ENCODE measurements around the gene HOTAIR. TPM values are rescaled to one million over a fixed set of nuclear protein-coding genes. Genes with fewer than 3 reads are reported as not detected.

HOTAIR gene
- total RNA-seq, 1 donor from 2014 or later, result not detected

DNA sequence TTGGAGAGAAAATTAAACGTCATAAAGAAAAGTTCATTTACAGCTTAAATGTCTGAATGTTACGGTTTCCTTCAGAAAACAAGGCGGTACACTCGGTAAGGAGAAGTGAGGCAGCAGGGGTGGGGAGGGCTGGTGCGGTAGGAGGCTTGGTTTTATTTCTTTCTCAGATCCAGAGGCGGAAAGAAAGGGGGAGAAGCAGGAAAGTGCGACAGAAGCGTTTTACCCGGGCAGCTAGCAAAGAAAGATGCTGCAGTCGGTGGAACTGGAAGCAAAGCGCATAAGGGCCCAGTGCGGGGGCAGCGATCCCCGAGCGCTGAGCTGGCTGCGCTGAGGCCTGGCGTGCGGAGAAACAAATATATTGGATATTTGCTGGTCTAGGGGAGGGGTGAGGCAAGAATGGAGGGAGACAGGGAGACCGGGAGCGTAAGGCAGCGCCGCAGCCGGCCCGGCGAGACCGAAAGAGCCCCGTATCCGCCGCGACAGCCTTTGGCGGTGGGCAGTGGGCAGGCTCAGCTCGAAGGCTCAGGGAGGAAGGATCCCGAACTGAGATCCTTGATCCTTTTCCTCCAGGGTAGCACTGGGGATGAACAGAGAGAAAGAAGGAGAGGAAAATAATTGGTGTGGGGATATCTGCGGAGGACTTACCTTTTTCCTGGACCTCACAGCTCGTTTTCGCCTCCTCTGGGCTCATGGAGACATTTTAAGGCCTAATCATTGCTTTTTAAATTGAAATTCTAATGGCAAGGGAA, 8.2 kb downstream of the HOTAIR start:
- Histone ChIP-seq H3K4me2 (ENCODE audit: low read length) (no peak overlapping the region), H2AFZ (ENCODE audit: low read depth, low read length) (no peak overlapping the region), H4K20me1 (ENCODE audit: insufficient read depth, low read length) (no peaks in the 10 kb centered on the region), H3K36me3 (ENCODE audit: insufficient read depth, low read length) (no peaks in the 10 kb centered on the region), H3K4me1 (ENCODE audit: insufficient read depth, low read length) (no peaks in the 10 kb centered on the region), H3K4me3 (ENCODE audit: insufficient read depth, low read depth, low read length) (no peak overlapping the region), H3K9ac (ENCODE audit: low read length) (no peak overlapping the region), H3K27me3 (ENCODE audit: insufficient read depth, low read length) (peaks cover 99% of the 10 kb centered on the region), H3K9me3 (ENCODE audit: insufficient read depth, low read depth, low read length) (no peaks in the 10 kb centered on the region), H3K27ac (ENCODE audit: low read depth, low read length) (no peak overlapping the region), H3K79me2 (ENCODE audit: insufficient read depth, low read length) (no peaks in the 10 kb centered on the region)
- FAIRE-seq, result no peak
- H3K9me3 Mint-ChIP-seq (ENCODE audit: unreplicated experiment), result peaks cover 29% of the 10 kb centered on the region
- H3K27ac Mint-ChIP-seq (ENCODE audit: unreplicated experiment), result peak overlapping the region; percentile 66
- no peaks in the 10 kb centered on the region for H3K36me3 Mint-ChIP-seq (ENCODE audit: low read depth, unreplicated experiment)
- no peaks in the 10 kb centered on the region for H3K4me1 Mint-ChIP-seq (ENCODE audit: low read depth, unreplicated experiment)
- no peak overlapping the region for H3K4me3 Mint-ChIP-seq (ENCODE audit: unreplicated experiment)
- H3K27me3 Mint-ChIP-seq (ENCODE audit: low read depth, unreplicated experiment), result peaks cover 98% of the 10 kb centered on the region
- TF ChIP-seq EZH2 (IDR thresholded peaks at IDR 0.05; ENCODE audit: insufficient read depth, low read length), result peak; percentile 90
- TF ChIP-seq, protein P1, sequence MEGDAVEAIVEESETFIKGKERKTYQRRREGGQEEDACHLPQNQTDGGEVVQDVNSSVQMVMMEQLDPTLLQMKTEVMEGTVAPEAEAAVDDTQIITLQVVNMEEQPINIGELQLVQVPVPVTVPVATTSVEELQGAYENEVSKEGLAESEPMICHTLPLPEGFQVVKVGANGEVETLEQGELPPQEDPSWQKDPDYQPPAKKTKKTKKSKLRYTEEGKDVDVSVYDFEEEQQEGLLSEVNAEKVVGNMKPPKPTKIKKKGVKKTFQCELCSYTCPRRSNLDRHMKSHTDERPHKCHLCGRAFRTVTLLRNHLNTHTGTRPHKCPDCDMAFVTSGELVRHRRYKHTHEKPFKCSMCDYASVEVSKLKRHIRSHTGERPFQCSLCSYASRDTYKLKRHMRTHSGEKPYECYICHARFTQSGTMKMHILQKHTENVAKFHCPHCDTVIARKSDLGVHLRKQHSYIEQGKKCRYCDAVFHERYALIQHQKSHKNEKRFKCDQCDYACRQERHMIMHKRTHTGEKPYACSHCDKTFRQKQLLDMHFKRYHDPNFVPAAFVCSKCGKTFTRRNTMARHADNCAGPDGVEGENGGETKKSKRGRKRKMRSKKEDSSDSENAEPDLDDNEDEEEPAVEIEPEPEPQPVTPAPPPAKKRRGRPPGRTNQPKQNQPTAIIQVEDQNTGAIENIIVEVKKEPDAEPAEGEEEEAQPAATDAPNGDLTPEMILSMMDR (IDR thresholded peaks at IDR 0.05; ENCODE audit: insufficient read depth, low read depth, low read length), result no peak
- no peak for DNase-seq (ENCODE audit: low read depth)

DNA sequence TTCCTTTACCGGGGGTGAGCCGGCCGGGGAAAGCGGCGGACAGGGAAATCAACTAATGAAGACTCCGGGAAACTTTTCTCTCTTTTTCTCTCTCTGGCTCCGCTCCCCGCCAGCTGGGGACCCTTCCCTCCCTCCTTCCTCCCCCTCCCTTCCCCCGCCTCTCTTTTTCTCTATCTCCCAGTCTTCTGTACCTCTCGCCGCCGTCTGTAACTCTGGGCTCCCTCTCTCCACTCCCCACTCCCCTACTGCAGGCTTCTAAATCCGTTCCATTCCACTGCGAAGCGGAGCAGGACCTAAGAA, 8.7 kb downstream of the HOTAIR start:
- DNase-seq (ENCODE audit: low read depth), result no peak

More for the DNA sequence above, 8.7 kb downstream of the HOTAIR start:
- H3K36me3 Mint-ChIP-seq (ENCODE audit: low read depth, unreplicated experiment), result no peaks in the 10 kb centered on the region
- H3K27ac ChIP-seq (ENCODE audit: low read depth, low read length), result no peak overlapping the region
- H3K4me3 ChIP-seq (ENCODE audit: insufficient read depth, low read depth, low read length), result no peak overlapping the region
- H3K27me3 Mint-ChIP-seq (ENCODE audit: low read depth, unreplicated experiment), result peaks cover 94% of the 10 kb centered on the region
- no peak for TF ChIP-seq EZH2 (IDR thresholded peaks at IDR 0.05; ENCODE audit: insufficient read depth, low read length)
- TF ChIP-seq, protein P1 (IDR thresholded peaks at IDR 0.05; ENCODE audit: insufficient read depth, low read depth, low read length), result no peak
- H4K20me1 ChIP-seq (ENCODE audit: insufficient read depth, low read length), result no peaks in the 10 kb centered on the region
- no peak overlapping the region for H3K4me2 ChIP-seq (ENCODE audit: low read length)
- no peaks in the 10 kb centered on the region for H3K79me2 ChIP-seq (ENCODE audit: insufficient read depth, low read length)
- H3K9ac ChIP-seq (ENCODE audit: low read length), result no peak overlapping the region
- H2AFZ ChIP-seq (ENCODE audit: low read depth, low read length), result no peak overlapping the region
- H3K36me3 ChIP-seq (ENCODE audit: insufficient read depth, low read length), result no peaks in the 10 kb centered on the region
- no peak overlapping the region for H3K27ac Mint-ChIP-seq (ENCODE audit: unreplicated experiment)
- no peak for FAIRE-seq
- no peak overlapping the region for H3K4me3 Mint-ChIP-seq (ENCODE audit: unreplicated experiment)
- no peaks in the 10 kb centered on the region for H3K4me1 Mint-ChIP-seq (ENCODE audit: low read depth, unreplicated experiment)
- H3K9me3 Mint-ChIP-seq (ENCODE audit: unreplicated experiment), result peaks cover 27% of the 10 kb centered on the region
- H3K9me3 ChIP-seq (ENCODE audit: insufficient read depth, low read depth, low read length), result no peaks in the 10 kb centered on the region
- peaks cover 99% of the 10 kb centered on the region for H3K27me3 ChIP-seq (ENCODE audit: insufficient read depth, low read length)
- H3K4me1 ChIP-seq (ENCODE audit: insufficient read depth, low read length), result no peaks in the 10 kb centered on the region

All from astrocyte (in vitro differentiated cells and primary cell).